Stimulated activated CD8-positive, alpha-beta memory T cell treated with anti-CD3 and anti-CD28 coated beads, Interleukin-15, amount 100 ng/mL, for 48 hours (primary cell): ENCODE data around the gene FTO.
"Not testable (repeated sequence)": the region's sequence is repeated elsewhere in the genome, so short reads cannot be mapped to it uniquely, and the experiment has no call there.

Source experiments
- DNase-seq, 2 donors: peaks; one replicate each; pipeline ENCODE4 v3.0.0-alpha.2; 2020; ENCODE audit warnings: low read depth in 2 of 2

FTO gene

GRCh38 chr16:53822936-53823529 lies 119.1 kb downstream of the FTO start:
- DNase-seq, result no peak

- DNase-seq, result no peak
Measured at GRCh38 chr16:53826658-53827057, 122.7 kb downstream of the FTO start.

GRCh38 chr16:53827741-53828140 lies 123.8 kb downstream of the FTO start:
- DNase-seq, result no peak

- DNase-seq, result no peak
Measured at GRCh38 chr16:53829186-53829747, 125.3 kb downstream of the FTO start.

GRCh38 chr16:53832896-53833544 lies 129.1 kb downstream of the FTO start:
- DNase-seq, result no peak

GRCh38 chr16:53836142-53836541 lies 132.2 kb downstream of the FTO start:
- DNase-seq, result no peak

- no peak for DNase-seq
Measured at GRCh38 chr16:53836680-53837079, 132.7 kb downstream of the FTO start.

GRCh38 chr16:53837426-53837825 lies 133.5 kb downstream of the FTO start:
- DNase-seq, result no peak

GRCh38 chr16:53839150-53839549 lies 135.2 kb downstream of the FTO start:
- no peak for DNase-seq

- DNase-seq, result no peak
Measured at GRCh38 chr16:53840456-53840855, 136.5 kb downstream of the FTO start.

GRCh38 chr16:53841884-53842283 lies 137.9 kb downstream of the FTO start:
- DNase-seq, result no peak

- DNase-seq, result no peak
Measured at GRCh38 chr16:53843084-53843483, 139.1 kb downstream of the FTO start.

- DNase-seq, result no peak
Measured at GRCh38 chr16:53844804-53845203, 140.8 kb downstream of the FTO start.

- not testable (repeated sequence) for DNase-seq
Measured at GRCh38 chr16:53846549-53846948, 142.6 kb downstream of the FTO start.

GRCh38 chr16:53846971-53847370 lies 143.0 kb downstream of the FTO start:
- no peak for DNase-seq

GRCh38 chr16:53848277-53848942 lies 144.5 kb downstream of the FTO start:
- DNase-seq, result no peak

GRCh38 chr16:53848950-53849349 lies 145.0 kb downstream of the FTO start:
- DNase-seq, result no peak

GRCh38 chr16:53849585-53849984 lies 145.6 kb downstream of the FTO start:
- no peak for DNase-seq

- no peak for DNase-seq
Measured at GRCh38 chr16:53849994-53850393, 146.0 kb downstream of the FTO start.

- no peak for DNase-seq
Measured at GRCh38 chr16:53852678-53853077, 148.7 kb downstream of the FTO start.

- DNase-seq, result no peak
Measured at GRCh38 chr16:53855056-53855455, 151.1 kb downstream of the FTO start.

GRCh38 chr16:53855511-53855910 lies 151.6 kb downstream of the FTO start:
- no peak for DNase-seq

GRCh38 chr16:53859995-53860540 lies 156.1 kb downstream of the FTO start:
- no peak for DNase-seq
